Umbilical cord (tissue), 2 donors: ENCODE data around the gene SLC5A2. TPM values are rescaled to one million over a fixed set of nuclear protein-coding genes. Genes with fewer than 3 reads are reported as not detected.
"Not testable (repeated sequence)": the region's sequence is repeated elsewhere in the genome, so short reads cannot be mapped to it uniquely, and the experiment has no call there.

Experiments
- DNase-seq: peaks from one replicate; pipeline ENCODE4 v3.0.0-alpha.2; 2015; ENCODE audit warnings: low spot score
- total RNA-seq: library from RNA; depleted of rRNA; stranded (reverse); fragments of >200 nt; gene quantifications from one replicate; pipeline ENCODE4 v1.2.3, GENCODE V29; 2014; ENCODE audit warnings: low replicate concordance; ENCODE audit not compliant: insufficient read depth

The SLC5A2 gene
- total RNA-seq, 1 donor from 2014 or later: 2.9 TPM

DNA sequence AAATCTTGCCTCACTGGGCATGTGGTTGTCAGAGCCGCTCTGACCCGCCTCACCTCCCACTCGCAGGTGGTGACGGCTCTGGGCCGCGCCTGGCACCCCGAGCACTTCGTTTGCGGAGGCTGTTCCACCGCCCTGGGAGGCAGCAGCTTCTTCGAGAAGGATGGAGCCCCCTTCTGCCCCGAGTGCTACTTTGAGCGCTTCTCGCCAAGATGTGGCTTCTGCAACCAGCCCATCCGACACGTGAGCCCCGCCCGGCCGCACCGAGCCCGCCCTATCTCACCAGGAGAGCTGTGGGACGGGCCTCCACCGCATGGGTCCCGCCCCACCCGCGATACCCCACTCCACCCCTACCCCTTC is 7.0 kb upstream of the SLC5A2 start:
- DNase-seq: no peak

DNA sequence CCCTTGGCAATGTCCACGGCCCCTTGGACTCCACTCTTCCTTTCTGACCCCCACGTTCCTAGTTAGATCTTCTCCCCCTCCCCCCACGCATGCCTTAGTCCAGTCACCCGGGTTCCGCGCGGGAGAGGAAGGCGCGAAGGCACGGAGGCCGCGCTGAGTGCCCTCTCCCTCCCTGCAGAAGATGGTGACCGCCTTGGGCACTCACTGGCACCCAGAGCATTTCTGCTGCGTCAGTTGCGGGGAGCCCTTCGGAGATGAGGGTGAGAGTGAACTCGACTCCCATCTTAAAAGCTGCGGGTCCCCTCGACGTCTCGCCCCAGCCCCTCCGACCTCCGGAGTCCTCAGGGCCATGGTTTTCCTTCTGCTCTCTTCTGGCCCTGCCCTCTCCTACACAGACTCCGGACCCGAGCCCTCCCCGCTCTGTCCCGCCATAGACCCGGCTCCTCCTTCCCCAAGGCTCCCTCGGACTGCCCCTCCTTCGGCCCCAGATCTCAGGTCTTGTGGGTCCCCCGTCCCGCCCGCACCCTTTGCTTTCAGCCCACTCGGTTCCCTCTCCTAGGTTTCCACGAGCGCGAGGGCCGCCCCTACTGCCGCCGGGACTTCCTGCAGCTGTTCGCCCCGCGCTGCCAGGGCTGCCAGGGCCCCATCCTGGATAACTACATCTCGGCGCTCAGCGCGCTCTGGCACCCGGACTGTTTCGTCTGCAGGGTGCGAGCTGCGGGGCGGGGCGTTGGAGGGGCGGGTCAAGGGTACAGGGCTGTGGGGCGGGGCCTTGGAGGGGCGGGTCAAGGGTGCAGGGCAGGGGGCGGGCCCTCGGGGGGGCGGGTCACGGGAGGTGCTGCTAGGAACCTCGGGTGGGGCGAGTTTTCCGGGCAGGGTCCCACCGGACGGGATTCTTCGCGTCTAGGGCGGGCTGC is 6.4 kb upstream of the SLC5A2 start:
- DNase-seq: no peak

DNA sequence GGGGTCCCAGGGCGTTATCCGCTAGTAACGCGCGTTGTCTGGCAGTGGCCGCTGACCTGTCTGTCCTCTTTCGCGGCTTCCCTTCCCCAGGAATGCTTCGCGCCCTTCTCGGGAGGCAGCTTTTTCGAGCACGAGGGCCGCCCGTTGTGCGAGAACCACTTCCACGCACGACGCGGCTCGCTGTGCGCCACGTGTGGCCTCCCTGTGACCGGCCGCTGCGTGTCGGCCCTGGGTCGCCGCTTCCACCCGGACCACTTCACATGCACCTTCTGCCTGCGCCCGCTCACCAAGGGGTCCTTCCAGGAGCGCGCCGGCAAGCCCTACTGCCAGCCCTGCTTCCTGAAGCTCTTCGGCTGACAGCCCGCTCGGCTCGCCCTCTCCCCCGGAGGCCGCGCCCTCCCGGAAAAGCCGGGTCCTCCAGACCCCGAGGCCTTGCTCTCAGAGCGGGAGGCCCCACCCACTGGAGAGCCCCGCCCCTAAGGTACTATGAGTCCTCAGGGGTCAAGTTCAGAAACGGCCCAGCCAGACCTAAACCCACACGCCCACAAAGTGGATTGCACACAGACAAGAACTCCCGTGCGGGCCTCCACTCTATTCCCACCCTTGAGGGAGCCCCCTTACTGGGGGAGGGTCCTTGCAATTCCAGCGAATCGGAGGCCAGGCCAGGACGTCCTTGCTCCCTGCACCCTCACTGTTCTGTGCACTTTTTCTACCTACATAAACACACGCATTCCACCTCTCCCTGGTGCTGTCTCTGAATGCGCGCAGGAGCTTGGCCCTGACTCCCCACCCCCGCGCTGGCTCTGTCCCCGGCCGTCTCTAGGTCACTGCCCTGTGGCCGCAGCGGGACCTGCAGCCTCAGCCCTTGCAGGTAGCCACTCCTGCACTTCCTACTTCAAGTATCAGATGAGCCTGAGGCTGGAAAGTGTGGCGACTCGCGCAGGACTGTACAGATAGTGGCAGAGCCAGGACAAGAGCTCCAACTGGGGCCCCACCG is 5.4 kb upstream of the SLC5A2 start:
- no peak for DNase-seq

DNA sequence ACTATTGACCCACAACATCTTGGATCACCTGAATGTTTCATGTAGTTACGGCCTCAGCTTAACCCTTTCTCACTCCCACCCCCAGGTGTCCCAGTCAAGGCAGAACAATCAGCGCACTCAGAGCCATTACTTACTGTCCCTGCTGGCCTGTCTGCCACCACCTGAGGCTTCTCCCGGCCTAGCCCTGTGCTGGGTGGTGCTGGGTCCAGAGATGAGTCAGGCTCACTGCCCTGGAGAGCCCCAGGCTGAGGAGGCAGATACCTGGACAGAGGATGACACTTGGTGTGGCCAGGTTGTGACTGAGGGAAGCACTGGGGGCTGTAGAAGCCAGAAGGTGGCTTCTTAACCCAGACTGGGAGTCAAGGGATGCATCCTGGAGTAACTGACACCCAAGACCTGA is 4.0 kb upstream of the SLC5A2 start:
- DNase-seq: no peak

DNA sequence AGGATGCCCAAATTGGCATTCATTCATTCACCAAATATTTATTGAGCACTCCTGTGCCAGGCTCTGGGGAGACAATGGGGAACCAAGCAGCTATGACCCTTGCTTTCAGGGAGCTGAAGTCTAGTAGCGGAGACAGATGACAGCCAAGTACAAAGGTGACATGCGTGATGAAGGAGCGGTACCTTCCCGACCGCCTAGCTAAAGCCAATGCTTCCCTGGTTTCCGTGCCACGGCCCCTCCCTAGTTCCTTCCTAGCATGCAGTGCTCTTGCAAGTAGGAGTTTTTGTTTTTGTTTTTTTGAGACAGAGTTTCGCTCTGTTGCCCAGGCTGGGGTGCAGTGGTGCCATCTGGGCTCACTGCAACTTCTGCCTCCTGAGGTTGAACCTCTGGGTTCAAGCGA is 3.2 kb upstream of the SLC5A2 start:
- DNase-seq: no peak

DNA sequence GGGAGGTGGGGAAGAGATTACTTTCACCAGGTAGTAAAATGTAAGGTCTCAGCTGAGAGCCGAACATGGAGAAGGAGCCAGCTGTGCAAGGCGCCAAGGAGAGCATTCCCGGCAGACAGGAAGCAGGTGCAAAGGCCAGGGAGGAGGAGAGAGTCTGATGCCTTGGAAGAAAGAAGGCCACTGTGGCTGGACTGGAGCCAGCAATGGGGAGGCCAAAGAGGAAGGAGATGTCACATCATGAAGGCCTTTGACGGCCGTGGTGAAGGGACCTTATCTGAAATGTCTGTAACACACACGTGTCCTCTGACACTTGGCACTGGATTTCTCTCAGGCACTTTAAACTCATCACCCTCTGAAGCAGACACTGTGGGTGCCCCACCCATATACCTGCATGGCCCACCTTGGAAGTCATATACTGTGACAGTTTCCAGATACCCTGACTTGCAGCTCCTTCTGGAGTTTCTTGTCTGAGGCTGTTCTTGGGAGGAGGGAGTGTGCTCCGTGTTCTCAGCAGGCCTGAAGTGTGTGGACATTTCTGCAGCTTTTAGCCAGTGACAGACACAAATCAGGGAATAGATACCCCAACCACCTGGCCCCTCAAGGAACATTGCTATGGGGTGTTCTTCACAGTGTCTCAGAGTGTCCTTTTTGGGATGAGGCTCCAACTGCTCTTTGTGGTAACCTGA is 1.9 kb upstream of the SLC5A2 start:
- no peak for DNase-seq

DNA sequence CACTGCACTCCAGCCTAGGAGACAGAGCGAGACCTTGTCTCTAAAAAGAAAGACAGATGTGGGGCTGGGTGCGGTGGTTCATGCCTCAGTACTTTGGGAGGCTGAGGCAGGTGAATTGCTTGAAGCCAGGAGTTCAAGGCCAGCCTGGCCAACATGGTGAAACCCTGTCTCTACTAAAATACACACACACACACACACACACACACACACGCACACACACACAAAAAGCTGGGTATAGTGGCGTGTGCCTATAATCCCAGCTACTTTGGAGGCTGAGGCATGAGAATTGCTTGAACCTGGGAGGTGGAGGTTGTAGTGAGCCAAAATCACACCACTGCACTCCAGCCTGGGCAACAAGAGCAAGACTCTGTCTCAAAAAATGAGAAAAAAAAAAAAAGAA is 1.1 kb downstream of the SLC5A2 start:
- DNase-seq: not testable (repeated sequence)

DNA sequence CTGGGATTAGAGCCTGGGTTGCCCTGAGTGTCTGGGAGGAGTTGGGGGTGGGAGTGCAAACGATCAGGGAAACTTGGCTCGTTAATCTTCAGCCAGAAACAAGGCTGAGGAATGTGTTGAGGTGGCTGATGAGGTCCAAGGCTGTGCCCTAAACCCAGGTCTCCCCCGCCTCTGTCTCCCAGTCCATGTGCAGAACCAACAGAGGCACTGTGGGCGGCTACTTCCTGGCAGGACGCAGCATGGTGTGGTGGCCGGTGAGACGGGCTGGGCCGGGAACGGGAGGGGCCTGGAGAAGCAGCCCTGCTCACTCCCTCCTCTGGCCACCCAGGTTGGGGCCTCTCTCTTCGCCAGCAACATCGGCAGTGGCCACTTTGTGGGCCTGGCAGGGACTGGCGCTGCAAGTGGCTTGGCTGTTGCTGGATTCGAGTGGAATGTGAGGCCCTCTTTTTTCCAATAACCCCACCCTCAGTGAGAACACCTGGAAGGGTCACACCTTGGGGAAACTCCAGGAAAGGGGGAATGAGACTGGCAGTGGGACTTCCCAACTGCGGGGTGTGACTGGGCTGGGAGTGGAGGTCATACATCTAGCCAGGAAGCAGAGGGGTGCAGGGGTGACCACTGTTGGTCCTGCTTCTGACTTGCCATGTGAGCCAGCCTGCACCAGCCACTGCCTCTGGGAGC is 1.7 kb downstream of the SLC5A2 start:
- no peak for DNase-seq

DNA sequence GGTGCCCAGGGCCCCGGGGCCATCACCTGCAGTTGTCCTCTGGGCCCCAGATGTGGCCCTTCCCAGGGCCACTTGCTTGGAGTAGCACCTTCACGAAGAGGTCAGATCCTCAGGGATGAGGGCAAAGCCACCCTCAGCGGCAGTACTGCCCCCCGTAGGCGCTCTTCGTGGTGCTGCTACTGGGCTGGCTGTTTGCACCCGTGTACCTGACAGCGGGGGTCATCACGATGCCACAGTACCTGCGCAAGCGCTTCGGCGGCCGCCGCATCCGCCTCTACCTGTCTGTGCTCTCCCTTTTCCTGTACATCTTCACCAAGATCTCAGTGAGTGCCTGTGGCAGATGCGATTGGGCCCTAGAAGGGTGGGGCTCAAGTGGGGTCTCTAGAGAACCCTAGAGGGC is 2.6 kb downstream of the SLC5A2 start:
- no peak for DNase-seq

DNA sequence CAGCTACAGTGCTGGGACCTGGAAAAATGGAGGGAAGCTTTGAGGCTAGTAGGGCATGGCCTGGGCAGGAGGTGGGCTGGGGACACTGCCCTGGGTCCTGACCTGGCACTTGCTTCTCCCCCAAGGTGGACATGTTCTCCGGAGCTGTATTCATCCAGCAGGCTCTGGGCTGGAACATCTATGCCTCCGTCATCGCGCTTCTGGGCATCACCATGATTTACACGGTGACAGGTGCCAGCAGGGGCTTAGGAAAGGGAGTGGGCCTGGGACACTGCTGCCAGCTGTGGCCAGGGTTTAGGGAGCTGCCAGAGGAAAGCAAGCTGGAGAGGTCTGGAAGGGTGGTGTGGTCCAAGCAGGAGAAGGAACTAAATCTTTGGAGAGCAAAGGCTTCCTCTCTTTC is 3.1 kb downstream of the SLC5A2 start:
- no peak for DNase-seq

DNA sequence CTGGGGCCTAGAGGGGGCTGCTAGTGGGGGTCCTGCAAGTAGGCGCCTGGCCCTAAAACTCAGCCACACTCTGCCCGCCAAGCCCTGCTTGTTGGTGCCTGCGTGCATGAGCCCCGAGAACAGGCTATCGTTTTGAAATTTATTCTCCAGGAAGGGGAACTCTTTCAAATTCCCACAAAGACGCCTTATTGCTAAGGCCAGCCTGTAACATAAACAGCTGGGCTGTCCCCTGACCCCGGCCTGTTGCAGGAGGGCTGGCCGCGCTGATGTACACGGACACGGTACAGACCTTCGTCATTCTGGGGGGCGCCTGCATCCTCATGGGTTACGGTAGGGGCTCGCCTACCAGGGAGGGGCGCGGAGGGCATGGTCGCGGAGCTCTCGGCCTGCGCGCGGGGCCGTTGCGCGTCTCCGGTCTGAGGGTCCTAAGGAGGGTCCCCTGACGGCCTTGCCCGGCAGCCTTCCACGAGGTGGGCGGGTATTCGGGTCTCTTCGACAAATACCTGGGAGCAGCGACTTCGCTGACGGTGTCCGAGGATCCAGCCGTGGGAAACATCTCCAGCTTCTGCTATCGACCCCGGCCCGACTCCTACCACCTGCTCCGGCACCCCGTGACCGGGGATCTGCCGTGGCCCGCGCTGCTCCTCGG is 4.3 kb downstream of the SLC5A2 start:
- DNase-seq: no peak

DNA sequence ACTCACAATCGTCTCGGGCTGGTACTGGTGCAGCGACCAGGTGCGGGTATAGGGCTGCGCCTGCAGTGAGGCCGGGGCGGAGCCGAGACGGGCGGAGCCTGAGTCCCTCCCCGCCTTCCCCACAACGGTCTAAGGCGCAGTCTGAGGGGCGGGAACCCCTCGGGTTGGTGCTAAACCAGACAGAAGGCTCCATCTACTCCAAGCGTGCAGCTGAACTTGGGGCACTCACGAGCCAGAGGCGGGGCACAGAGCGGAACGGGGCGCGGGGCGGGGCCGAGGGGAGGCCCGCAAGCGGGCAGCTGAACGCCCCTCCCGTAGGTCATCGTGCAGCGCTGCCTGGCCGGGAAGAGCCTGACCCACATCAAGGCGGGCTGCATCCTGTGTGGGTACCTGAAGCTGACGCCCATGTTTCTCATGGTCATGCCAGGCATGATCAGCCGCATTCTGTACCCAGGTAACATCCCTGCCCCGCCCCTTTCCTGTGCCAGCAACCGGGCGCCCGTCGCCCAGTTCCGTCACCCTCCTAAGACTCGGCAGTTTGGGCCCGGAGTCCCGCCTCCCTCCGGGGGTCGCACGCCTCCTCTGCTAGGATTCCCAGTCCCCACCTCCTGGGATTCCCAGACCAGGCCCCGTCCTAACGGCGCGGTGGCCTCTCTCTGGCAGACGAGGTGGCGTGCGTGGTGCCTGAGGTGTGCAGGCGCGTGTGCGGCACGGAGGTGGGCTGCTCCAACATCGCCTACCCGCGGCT is 5.0 kb downstream of the SLC5A2 start:
- peak; percentile 63 for DNase-seq

DNA sequence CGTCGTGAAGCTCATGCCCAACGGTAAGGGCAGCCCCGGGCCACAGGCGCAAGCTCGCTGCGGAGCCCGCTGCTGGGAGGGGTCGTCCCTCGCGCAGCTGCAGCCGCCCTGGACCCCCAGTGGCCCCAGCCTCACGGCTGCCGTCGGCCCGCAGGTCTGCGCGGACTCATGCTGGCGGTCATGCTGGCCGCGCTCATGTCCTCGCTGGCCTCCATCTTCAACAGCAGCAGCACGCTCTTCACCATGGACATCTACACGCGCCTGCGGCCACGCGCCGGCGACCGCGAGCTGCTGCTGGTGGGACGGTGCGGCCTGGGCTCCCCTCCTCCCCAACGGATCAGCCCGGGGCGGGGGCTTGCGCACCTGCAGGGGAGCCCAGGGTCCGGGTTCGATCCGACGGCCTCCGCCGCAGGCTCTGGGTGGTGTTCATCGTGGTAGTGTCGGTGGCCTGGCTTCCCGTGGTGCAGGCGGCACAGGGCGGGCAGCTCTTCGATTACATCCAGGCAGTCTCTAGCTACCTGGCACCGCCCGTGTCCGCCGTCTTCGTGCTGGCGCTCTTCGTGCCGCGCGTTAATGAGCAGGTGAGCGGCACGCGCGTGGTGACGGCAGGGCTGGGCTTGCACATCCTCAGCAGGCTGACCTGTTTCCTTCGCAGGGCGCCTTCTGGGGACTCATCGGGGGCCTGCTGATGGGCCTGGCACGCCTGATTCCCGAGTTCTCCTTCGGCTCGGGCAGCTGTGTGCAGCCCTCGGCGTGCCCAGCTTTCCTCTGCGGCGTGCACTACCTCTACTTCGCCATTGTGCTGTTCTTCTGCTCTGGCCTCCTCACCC is 5.8 kb downstream of the SLC5A2 start:
- DNase-seq: no peak

DNA sequence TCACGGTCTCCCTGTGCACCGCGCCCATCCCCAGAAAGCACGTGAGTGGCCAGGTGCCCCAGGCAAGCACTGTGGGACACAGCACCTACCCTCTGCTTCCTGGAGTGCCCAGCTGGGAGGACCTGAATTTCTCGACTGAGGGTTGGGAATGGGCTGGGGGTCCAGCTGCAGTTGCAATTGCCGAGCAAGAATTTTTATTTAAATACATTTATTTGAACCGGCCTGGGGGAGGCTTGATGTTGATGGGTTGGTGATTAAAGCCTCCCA is 6.3 kb downstream of the SLC5A2 start:
- no peak for DNase-seq

DNA sequence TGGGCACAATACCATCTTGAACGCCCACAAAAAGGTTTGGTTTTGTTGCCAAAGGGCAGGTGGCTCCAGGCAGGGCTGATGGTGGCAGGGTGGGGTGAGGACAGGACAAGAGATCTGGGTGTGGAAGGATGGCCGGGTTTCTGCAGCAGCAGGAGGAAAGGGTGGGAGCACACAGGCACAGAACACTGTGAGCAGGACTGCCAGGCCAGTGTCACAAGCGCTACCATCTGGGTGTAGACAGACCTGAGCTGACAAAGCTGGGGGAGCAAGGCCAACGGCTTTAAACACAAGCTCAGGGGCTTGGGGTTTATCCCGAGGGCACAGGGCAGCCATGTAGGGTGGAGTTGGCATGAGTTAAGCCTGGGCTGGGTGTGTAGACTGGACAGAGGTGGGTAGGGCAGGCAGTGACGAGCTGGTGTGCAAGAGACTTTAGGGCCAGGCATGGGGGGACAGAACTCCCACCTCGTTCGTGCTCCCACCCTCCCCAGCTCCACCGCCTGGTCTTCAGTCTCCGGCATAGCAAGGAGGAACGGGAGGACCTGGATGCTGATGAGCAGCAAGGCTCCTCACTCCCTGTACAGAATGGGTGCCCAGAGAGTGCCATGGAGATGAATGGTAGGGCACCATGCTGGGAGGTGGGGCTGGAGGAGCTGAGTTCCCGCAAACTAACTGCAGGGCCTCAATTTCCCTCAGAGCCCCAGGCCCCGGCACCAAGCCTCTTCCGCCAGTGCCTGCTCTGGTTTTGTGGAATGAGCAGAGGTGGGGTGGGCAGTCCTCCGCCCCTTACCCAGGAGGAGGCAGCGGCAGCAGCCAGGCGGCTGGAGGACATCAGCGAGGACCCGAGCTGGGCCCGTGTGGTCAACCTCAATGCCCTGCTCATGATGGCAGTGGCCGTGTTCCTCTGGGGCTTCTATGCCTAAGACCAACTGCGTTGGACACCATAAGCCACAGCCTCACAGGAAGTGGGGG is 7.0 kb downstream of the SLC5A2 start:
- DNase-seq: no peak

DNA sequence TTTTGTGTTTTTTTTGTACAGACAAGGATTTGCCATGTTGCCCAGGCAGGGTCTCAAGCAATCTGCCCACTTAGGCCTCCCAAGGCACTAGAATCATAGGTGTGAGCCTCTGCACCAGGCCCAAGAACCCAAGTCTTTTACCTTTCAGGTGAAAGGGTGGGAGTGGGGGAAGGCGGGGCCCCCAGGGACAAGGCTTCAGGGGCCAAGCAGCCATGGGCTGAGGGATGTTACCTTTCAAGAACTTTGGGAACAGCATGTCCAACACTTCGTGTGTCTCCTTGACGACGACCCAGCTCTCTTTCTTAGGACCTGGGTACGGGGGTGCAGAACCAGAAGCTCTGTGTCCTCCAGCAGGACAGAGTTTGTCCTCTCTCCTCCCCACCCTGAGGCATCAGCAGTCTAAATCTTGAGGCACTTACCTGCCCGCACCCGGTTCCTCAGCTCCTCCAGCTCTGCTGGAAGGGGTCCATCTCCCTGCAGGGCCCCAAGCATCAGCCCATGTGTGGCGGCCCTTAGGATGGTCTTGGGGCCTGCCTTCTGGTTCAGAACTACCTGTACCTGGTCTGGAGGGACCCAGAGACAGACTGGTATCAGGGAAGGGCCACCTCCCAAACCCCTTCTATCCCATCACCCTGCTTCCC is 9.0 kb downstream of the SLC5A2 start:
- DNase-seq: no peak

DNA sequence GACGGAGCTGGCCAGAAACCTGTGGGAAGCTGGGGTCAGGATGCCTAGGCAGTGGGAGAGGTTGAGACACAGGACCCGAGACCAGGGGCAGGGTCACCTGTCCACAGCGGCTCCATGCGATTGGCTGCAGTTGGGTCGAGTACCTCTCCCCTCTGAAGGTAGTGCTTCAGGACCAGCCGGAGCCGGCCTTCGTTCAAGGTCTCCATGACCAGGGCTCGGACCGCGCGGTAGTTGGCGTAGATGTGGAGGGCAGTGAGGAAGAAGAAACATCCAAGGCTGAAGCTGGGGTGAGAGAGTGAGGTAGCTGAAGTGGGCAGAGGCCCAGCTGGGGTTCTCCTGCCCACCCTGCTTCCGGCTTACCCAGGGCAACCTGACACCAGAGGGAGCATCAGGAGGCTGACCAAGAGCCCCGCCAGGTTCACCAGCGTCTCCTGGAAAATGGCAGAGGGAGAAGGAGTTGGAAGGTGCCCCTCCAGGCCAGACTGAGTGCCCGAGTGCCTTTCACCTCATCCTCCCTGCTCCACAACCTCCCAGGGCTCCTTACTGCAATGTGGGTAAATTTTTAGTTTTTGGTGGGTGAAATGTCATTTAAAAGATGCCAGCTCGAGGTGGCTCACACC is 10.7 kb downstream of the SLC5A2 start:
- no peak for DNase-seq
